Naive B cell (primary cell): Measurements from ENCODE around the gene KRT39. TPM values are rescaled to one million over a fixed set of nuclear protein-coding genes. Genes with fewer than 3 reads are reported as not detected.
"Not testable (repeated sequence)": the region's sequence is repeated elsewhere in the genome, so short reads cannot be mapped to it uniquely, and the experiment has no call there.

Source experiments
- ATAC-seq, 2 donors: fragments of 150-1000 bp; cut with Tn5 transposase; 2 replicates each; pipeline ENCODE4 v1.10.0; 2021; ENCODE audit warnings: low read depth in 2 of 2, mild to moderate bottlenecking in 2 of 2, moderate library complexity in 2 of 2
- DNase-seq: peaks from one replicate; pipeline ENCODE4 v3.0.0; 2022
- H3K27ac Mint-ChIP-seq, 6 donors: one replicate each; pipeline ENCODE4 v1.8.0; 2020 to 2022; ENCODE audit warnings: mild to moderate bottlenecking in 6 of 6, mixed read lengths in 6 of 6, moderate library complexity in 5 of 6, inconsistent platforms in 2 of 6
- H3K27me3 Mint-ChIP-seq, 3 donors: one replicate each; pipeline ENCODE4 v1.8.0; 2021 to 2022; ENCODE audit warnings: mixed read lengths in 3 of 3, mild to moderate bottlenecking in 1 of 3
- H3K36me3 Mint-ChIP-seq, 2 donors: one replicate each; pipeline ENCODE4 v1.8.0; 2020 to 2022; ENCODE audit warnings: mixed read lengths in 2 of 2, inconsistent platforms in 1 of 2, mild to moderate bottlenecking in 1 of 2
- H3K4me1 Mint-ChIP-seq, 3 donors: one replicate each; pipeline ENCODE4 v1.8.0; 2020 to 2022; ENCODE audit warnings: mixed read lengths in 3 of 3, inconsistent platforms in 1 of 3, mild to moderate bottlenecking in 1 of 3, moderate library complexity in 1 of 3
- H3K4me3 Mint-ChIP-seq, 8 donors: one replicate each; pipeline ENCODE4 v1.8.0; 2020 to 2022; ENCODE audit warnings: mild to moderate bottlenecking in 8 of 8, mixed read lengths in 8 of 8, moderate library complexity in 8 of 8, inconsistent platforms in 2 of 8
- H3K9me3 Mint-ChIP-seq, 7 donors: one replicate each; pipeline ENCODE4 v1.8.0; 2020 to 2022; ENCODE audit warnings: mixed read lengths in 7 of 7, mild to moderate bottlenecking in 5 of 7, inconsistent platforms in 2 of 7, moderate library complexity in 1 of 7
- polyA plus RNA-seq, 6 donors: library from polyadenylated mRNA; unstranded; fragments of 300-500 nt; fragmentation: Illumina TruSeq; gene quantifications; one replicate each; pipeline ENCODE4 v1.2.3, GENCODE V29; 2021; ENCODE audit warnings: low read depth in 6 of 6

Gene KRT39
- polyA plus RNA-seq, 6 donors from 2014 or later = not detected

GRCh38 chr17:40921026-40921425, 45.7 kb downstream of the KRT39 start:
- H3K27me3 Mint-ChIP-seq = peaks cover 9 to 39% (median 19%) of the 10 kb centered on the region in 3 donors
- DNase-seq = no peak
- ATAC-seq = no peak
- H3K36me3 Mint-ChIP-seq = no peaks in the 10 kb centered on the region
- no peak overlapping the region for H3K27ac Mint-ChIP-seq
- peaks cover 0 to 3% (median 0%) of the 10 kb centered on the region in 3 donors for H3K4me1 Mint-ChIP-seq
- no peaks in the 10 kb centered on the region for H3K9me3 Mint-ChIP-seq
- no peak overlapping the region for H3K4me3 Mint-ChIP-seq

- H3K4me3 Mint-ChIP-seq, H3K9me3 Mint-ChIP-seq, ATAC-seq, H3K36me3 Mint-ChIP-seq, DNase-seq: not testable (repeated sequence)
- Mint-ChIP-seq H3K4me1 (peaks cover 8 to 14% (median 8%) of the 10 kb centered on the region in 3 donors), H3K27me3 (peaks cover 0 to 16% (median 12%) of the 10 kb centered on the region in 3 donors), H3K27ac (peak overlapping the region in 1 of 6 donors; percentile 56)
These were observed 49.6 kb downstream of the KRT39 start for GRCh38 chr17:40917116-40917515.

GRCh38 chr17:40916366-40916765, 50.4 kb downstream of the KRT39 start:
- no peaks in the 10 kb centered on the region for H3K36me3 Mint-ChIP-seq
- ATAC-seq (no peak), DNase-seq (no peak)
- no peak overlapping the region for H3K27ac Mint-ChIP-seq
- H3K9me3 Mint-ChIP-seq = no peaks in the 10 kb centered on the region
- H3K27me3 Mint-ChIP-seq = peaks cover 0 to 14% (median 10%) of the 10 kb centered on the region in 3 donors
- no peak overlapping the region for H3K4me3 Mint-ChIP-seq
- peaks cover 8 to 14% (median 8%) of the 10 kb centered on the region in 3 donors for H3K4me1 Mint-ChIP-seq

- no peak for DNase-seq
These were observed 51.0 kb downstream of the KRT39 start for GRCh38 chr17:40915721-40916256.

GRCh38 chr17:40915199-40915661, 51.5 kb downstream of the KRT39 start:
- Mint-ChIP-seq H3K27ac (peak overlapping the region in 1 of 6 donors; percentile 65), H3K36me3 (no peaks in the 10 kb centered on the region), H3K9me3 (no peaks in the 10 kb centered on the region), H3K4me3 (no peak overlapping the region), H3K27me3 (peaks cover 0 to 11% (median 7%) of the 10 kb centered on the region in 3 donors), H3K4me1 (peaks cover 8 to 14% (median 8%) of the 10 kb centered on the region in 3 donors)
- ATAC-seq = no peak
- no peak for DNase-seq

More at GRCh38 chr17:40915721-40916256, 51.0 kb downstream of the KRT39 start:
- H3K4me1 Mint-ChIP-seq = peaks cover 8 to 14% (median 8%) of the 10 kb centered on the region in 3 donors
- H3K27ac Mint-ChIP-seq = no peak overlapping the region
- no peak overlapping the region for H3K4me3 Mint-ChIP-seq
- no peaks in the 10 kb centered on the region for H3K9me3 Mint-ChIP-seq
- peaks cover 0 to 11% (median 7%) of the 10 kb centered on the region in 3 donors for H3K27me3 Mint-ChIP-seq
- no peaks in the 10 kb centered on the region for H3K36me3 Mint-ChIP-seq
- ATAC-seq = peak in 1 of 2 donors; percentile 30

GRCh38 chr17:40914075-40914855, 52.5 kb downstream of the KRT39 start:
- no peaks in the 10 kb centered on the region for H3K9me3 Mint-ChIP-seq
- H3K27me3 Mint-ChIP-seq = peaks cover 0 to 13% (median 4%) of the 10 kb centered on the region in 3 donors
- H3K4me3 Mint-ChIP-seq = no peak overlapping the region
- H3K4me1 Mint-ChIP-seq = peaks cover 8 to 14% (median 8%) of the 10 kb centered on the region in 3 donors
- no peak overlapping the region for H3K27ac Mint-ChIP-seq
- ATAC-seq (no peak), DNase-seq (no peak)
- H3K36me3 Mint-ChIP-seq = no peaks in the 10 kb centered on the region

- Mint-ChIP-seq H3K27me3 (peaks cover 13 to 24% (median 14%) of the 10 kb centered on the region in 3 donors), H3K4me1 (peaks cover 8 to 14% (median 8%) of the 10 kb centered on the region in 3 donors), H3K4me3 (no peak overlapping the region), H3K27ac (peak overlapping the region in 1 of 6 donors; percentile 63), H3K36me3 (no peaks in the 10 kb centered on the region), H3K9me3 (no peaks in the 10 kb centered on the region)
- ATAC-seq = no peak
- DNase-seq = no peak
These were observed 54.1 kb downstream of the KRT39 start for GRCh38 chr17:40912486-40913210.

- H3K9me3 Mint-ChIP-seq = no peaks in the 10 kb centered on the region
- ATAC-seq (no peak), DNase-seq (no peak)
- no peaks in the 10 kb centered on the region for H3K36me3 Mint-ChIP-seq
- H3K4me1 Mint-ChIP-seq = peaks cover 3 to 5% (median 4%) of the 10 kb centered on the region in 3 donors
- peaks cover 33 to 39% (median 34%) of the 10 kb centered on the region in 3 donors for H3K27me3 Mint-ChIP-seq
- no peak overlapping the region for H3K4me3 Mint-ChIP-seq
- H3K27ac Mint-ChIP-seq = no peak overlapping the region
These were observed 56.3 kb downstream of the KRT39 start for GRCh38 chr17:40910441-40910841.

- no peaks in the 10 kb centered on the region for H3K36me3 Mint-ChIP-seq
- no peaks in the 10 kb centered on the region for H3K4me1 Mint-ChIP-seq
- no peak overlapping the region for H3K4me3 Mint-ChIP-seq
- no peaks in the 10 kb centered on the region for H3K9me3 Mint-ChIP-seq
- peaks cover 40 to 45% (median 41%) of the 10 kb centered on the region in 3 donors for H3K27me3 Mint-ChIP-seq
- H3K27ac Mint-ChIP-seq = peak overlapping the region in 2 of 6 donors; percentile 9 to 19
- no peak for DNase-seq
- no peak for ATAC-seq
These were observed 57.0 kb downstream of the KRT39 start for GRCh38 chr17:40909755-40910154.

GRCh38 chr17:40909351-40909750, 57.4 kb downstream of the KRT39 start:
- Mint-ChIP-seq H3K27ac (no peak overlapping the region), H3K4me1 (no peaks in the 10 kb centered on the region), H3K27me3 (peaks cover 44 to 48% (median 45%) of the 10 kb centered on the region in 3 donors), H3K9me3 (no peaks in the 10 kb centered on the region), H3K36me3 (no peaks in the 10 kb centered on the region), H3K4me3 (no peak overlapping the region)
- DNase-seq = peak; percentile 59
- ATAC-seq = peak; percentile 60 to 72

Other genes starting within 250 kb of the KRT39 start
- not detected for gene KRT25, start 211.6 kb downstream of the KRT39 start, polyA plus RNA-seq
- gene KRT26, start 194.7 kb downstream of the KRT39 start, polyA plus RNA-seq = not detected
- gene KRT27, start 184.4 kb downstream of the KRT39 start, polyA plus RNA-seq = under 1 TPM in 1 of 6 donors, not detected in 5; 0.53 TPM
- not detected for gene KRT28, start 167.0 kb downstream of the KRT39 start, polyA plus RNA-seq
- gene KRT10, start 144.3 kb downstream of the KRT39 start, polyA plus RNA-seq = 100 to 1,000 TPM; 194 to 275 (median 232) TPM
- not detected for gene KRT12, start 99.7 kb downstream of the KRT39 start, polyA plus RNA-seq
- not detected for gene KRT20, start 81.7 kb downstream of the KRT39 start, polyA plus RNA-seq
- gene KRT23, start 29.3 kb downstream of the KRT39 start, polyA plus RNA-seq = under 1 TPM in 1 of 6 donors, not detected in 5; 0.19 TPM
- gene KRT40, start 17.4 kb upstream of the KRT39 start, polyA plus RNA-seq = not detected
- not detected for gene KRTAP3-3, start 27.2 kb upstream of the KRT39 start, polyA plus RNA-seq
- gene KRTAP3-2, start 33.0 kb upstream of the KRT39 start, polyA plus RNA-seq = not detected
- gene KRTAP3-1, start 42.2 kb upstream of the KRT39 start, polyA plus RNA-seq = not detected
- not detected for gene KRTAP1-5, start 60.3 kb upstream of the KRT39 start, polyA plus RNA-seq
- gene KRTAP1-4, start 63.2 kb upstream of the KRT39 start, polyA plus RNA-seq = not detected
- not detected for gene KRTAP1-3, start 67.9 kb upstream of the KRT39 start, polyA plus RNA-seq
- gene KRTAP1-1, start 74.5 kb upstream of the KRT39 start, polyA plus RNA-seq = not detected
- not detected for gene KRTAP2-1, start 80.4 kb upstream of the KRT39 start, polyA plus RNA-seq
- not detected for gene KRTAP2-2, start 88.3 kb upstream of the KRT39 start, polyA plus RNA-seq
- not detected for gene KRTAP2-3, start 93.2 kb upstream of the KRT39 start, polyA plus RNA-seq
- not detected for gene KRTAP2-4, start 98.9 kb upstream of the KRT39 start, polyA plus RNA-seq
- not detected for gene KRTAP4-7, start 117.2 kb upstream of the KRT39 start, polyA plus RNA-seq
- not detected for gene KRTAP4-8, start 131.2 kb upstream of the KRT39 start, polyA plus RNA-seq
- not detected for gene KRTAP4-16, start 135.3 kb upstream of the KRT39 start, polyA plus RNA-seq
- gene KRTAP4-9, start 138.4 kb upstream of the KRT39 start, polyA plus RNA-seq = not detected
- not detected for gene KRTAP4-11, start 151.4 kb upstream of the KRT39 start, polyA plus RNA-seq
- gene KRTAP4-12, start 157.2 kb upstream of the KRT39 start, polyA plus RNA-seq = 1 to 10 TPM in 2 of 6 donors, under 1 TPM in 2, not detected in 2; 0.30 to 3.3 (median 1.3) TPM
- gene KRTAP4-6, start 173.6 kb upstream of the KRT39 start, polyA plus RNA-seq = 1 to 10 TPM in 2 of 6 donors, not detected in 4; 1.6 to 2.0 TPM
- gene KRTAP4-5, start 182.9 kb upstream of the KRT39 start, polyA plus RNA-seq = not detected
- not detected for gene KRTAP4-4, start 193.8 kb upstream of the KRT39 start, polyA plus RNA-seq
- not detected for gene KRTAP4-3, start 201.3 kb upstream of the KRT39 start, polyA plus RNA-seq
- gene KRTAP4-2, start 211.3 kb upstream of the KRT39 start, polyA plus RNA-seq = not detected
- not detected for gene KRTAP4-1, start 218.0 kb upstream of the KRT39 start, polyA plus RNA-seq
- gene KRTAP9-1, start 222.9 kb upstream of the KRT39 start, polyA plus RNA-seq = not detected